Activated CD8-positive, alpha-beta T cell treated with anti-CD3 and anti-CD28 coated beads for 36 hours (primary cell): ENCODE data around the gene AUTS2. TPM values are rescaled to one million over a fixed set of nuclear protein-coding genes. Genes with fewer than 3 reads are reported as not detected.

ENCODE experiments used
- ATAC-seq: fragments of 200-7000 bp; cut with Tn5 transposase; one replicate; pipeline ENCODE4 v1.10.0; 2021; ENCODE audit warnings: mild to moderate bottlenecking, moderate library complexity
- CTCF ChIA-PET: fragments of 350-600 bp; sonication (Branson Sonifier 250); formaldehyde crosslinking; loops from one replicate; lab custom pipeline; 2021; ENCODE audit warnings: antibody characterized with exemption; lab: Charles Lee
- POLR2A ChIA-PET: fragments of 350-600 bp; sonication (Branson Sonifier 250); formaldehyde crosslinking; loops from one replicate; lab custom pipeline; 2021; ENCODE audit warnings: antibody characterized with exemption; lab: Charles Lee
- DNase-seq: peaks from one replicate; pipeline ENCODE4 v3.0.0-alpha.2; 2020
- H3K27ac Mint-ChIP-seq: one replicate; pipeline ENCODE4 v1.8.0; 2021; ENCODE audit warnings: mild to moderate bottlenecking, mixed read lengths
- H3K27me3 Mint-ChIP-seq: one replicate; pipeline ENCODE4 v1.8.0; 2021; ENCODE audit warnings: mixed read lengths
- H3K36me3 Mint-ChIP-seq: one replicate; pipeline ENCODE4 v1.8.0; 2021; ENCODE audit warnings: low read depth, mixed read lengths
- H3K4me1 Mint-ChIP-seq: one replicate; pipeline ENCODE4 v1.8.0; 2021; ENCODE audit warnings: low read depth, mixed read lengths
- H3K4me3 Mint-ChIP-seq: one replicate; pipeline ENCODE4 v1.8.0; 2021; ENCODE audit warnings: mild to moderate bottlenecking, moderate library complexity, mixed read lengths
- H3K9me3 Mint-ChIP-seq: one replicate; pipeline ENCODE4 v1.8.0; 2021; ENCODE audit warnings: mixed read lengths
- intact Hi-C: fragments of 100-400 bp; cut with micrococcal nuclease; formaldehyde crosslinking; loops from one replicate; pipeline ENCODE4 v1.10.0; 2022
- total RNA-seq, 2 experiments: library from RNA; stranded (reverse); gene quantifications; one replicate each; pipeline ENCODE4 v1.2.3, GENCODE V29; 2021
- TF ChIP-seq, protein P1 (sequence below): fragments of 200-600 bp; IDR thresholded peaks from one replicate; pipeline ENCODE4 v1.8.0; 2022; ENCODE audit warnings: antibody characterized with exemption, mild to moderate bottlenecking

AUTS2 gene
- total RNA-seq, 2 experiments from 2014 or later = 3.1 to 3.3 TPM

GRCh38 chr7:70233776-70234175 lies 635.5 kb downstream of the AUTS2 start:
- H3K4me1 Mint-ChIP-seq = no peaks in the 10 kb centered on the region
- TF ChIP-seq, protein P1, sequence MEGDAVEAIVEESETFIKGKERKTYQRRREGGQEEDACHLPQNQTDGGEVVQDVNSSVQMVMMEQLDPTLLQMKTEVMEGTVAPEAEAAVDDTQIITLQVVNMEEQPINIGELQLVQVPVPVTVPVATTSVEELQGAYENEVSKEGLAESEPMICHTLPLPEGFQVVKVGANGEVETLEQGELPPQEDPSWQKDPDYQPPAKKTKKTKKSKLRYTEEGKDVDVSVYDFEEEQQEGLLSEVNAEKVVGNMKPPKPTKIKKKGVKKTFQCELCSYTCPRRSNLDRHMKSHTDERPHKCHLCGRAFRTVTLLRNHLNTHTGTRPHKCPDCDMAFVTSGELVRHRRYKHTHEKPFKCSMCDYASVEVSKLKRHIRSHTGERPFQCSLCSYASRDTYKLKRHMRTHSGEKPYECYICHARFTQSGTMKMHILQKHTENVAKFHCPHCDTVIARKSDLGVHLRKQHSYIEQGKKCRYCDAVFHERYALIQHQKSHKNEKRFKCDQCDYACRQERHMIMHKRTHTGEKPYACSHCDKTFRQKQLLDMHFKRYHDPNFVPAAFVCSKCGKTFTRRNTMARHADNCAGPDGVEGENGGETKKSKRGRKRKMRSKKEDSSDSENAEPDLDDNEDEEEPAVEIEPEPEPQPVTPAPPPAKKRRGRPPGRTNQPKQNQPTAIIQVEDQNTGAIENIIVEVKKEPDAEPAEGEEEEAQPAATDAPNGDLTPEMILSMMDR = no peak
- no peak overlapping the region for H3K27ac Mint-ChIP-seq
- intact Hi-C loops = no loop called here
- POLR2A ChIA-PET = no interaction called here
- ATAC-seq (no peak), DNase-seq (no peak)
- peaks cover 7% of the 10 kb centered on the region for H3K36me3 Mint-ChIP-seq
- H3K9me3 Mint-ChIP-seq = peaks cover 16% of the 10 kb centered on the region
- CTCF ChIA-PET = no interaction called here
- H3K27me3 Mint-ChIP-seq = no peaks in the 10 kb centered on the region
- no peak overlapping the region for H3K4me3 Mint-ChIP-seq

- ChIA-PET CTCF (no interaction called here), POLR2A (no interaction called here)
- TF ChIP-seq, protein P1 = no peak
- H3K4me1 Mint-ChIP-seq = no peaks in the 10 kb centered on the region
- H3K27ac Mint-ChIP-seq = no peak overlapping the region
- intact Hi-C loops = no loop called here
- H3K9me3 Mint-ChIP-seq = no peaks in the 10 kb centered on the region
- H3K4me3 Mint-ChIP-seq = no peak overlapping the region
- ATAC-seq = no peak
- no peaks in the 10 kb centered on the region for H3K36me3 Mint-ChIP-seq
- no peak for DNase-seq
- no peaks in the 10 kb centered on the region for H3K27me3 Mint-ChIP-seq
Measured at GRCh38 chr7:70237256-70237655, 639.0 kb downstream of the AUTS2 start.

DNA sequence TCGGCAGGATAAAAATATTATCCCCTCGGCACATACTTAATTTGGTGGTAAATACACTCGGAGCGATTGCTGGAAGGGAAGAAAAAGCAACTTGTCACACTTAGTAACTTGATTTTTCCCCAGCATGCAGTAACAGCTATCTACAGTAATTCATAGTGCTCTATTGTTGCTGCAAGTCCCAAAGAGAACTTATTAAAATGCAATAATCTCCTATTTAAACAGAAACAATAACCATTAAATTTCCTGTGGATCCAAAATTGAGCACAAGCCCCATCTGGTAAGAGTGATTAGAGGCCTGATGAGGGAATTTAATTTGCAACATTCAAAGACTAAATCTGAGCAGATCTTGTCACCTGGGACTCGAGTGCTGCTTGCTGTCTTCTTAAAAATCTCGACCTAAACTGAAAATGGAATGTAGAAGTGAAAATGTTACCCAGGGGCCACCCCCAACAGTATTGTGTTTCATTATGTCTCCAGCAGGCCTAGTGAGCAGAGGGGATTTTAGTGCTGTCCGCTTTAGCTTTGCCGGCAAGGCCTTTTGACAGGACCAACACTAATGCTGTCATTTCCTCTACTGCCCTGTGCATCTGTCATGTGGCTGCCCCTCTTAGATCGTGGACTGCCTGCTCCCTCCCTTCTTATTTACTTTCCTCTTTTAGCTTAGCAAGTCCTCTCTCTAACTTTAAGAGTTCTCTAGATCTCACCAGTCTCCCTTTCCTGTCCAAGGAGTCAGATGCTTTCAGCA lies 639.7 kb downstream of the AUTS2 start:
- no peak for ATAC-seq
- Mint-ChIP-seq H3K36me3 (no peaks in the 10 kb centered on the region), H3K27ac (no peak overlapping the region), H3K27me3 (no peaks in the 10 kb centered on the region), H3K4me1 (no peaks in the 10 kb centered on the region), H3K4me3 (no peak overlapping the region), H3K9me3 (no peaks in the 10 kb centered on the region)
- intact Hi-C loops = no loop called here
- ChIA-PET CTCF (no interaction called here), POLR2A (no interaction called here)
- TF ChIP-seq, protein P1 = no peak
- DNase-seq = no peak

GRCh38 chr7:70239918-70240317 lies 641.6 kb downstream of the AUTS2 start:
- CTCF ChIA-PET = no interaction called here
- Mint-ChIP-seq H3K4me3 (no peak overlapping the region), H3K9me3 (no peaks in the 10 kb centered on the region), H3K27me3 (no peaks in the 10 kb centered on the region), H3K4me1 (no peaks in the 10 kb centered on the region), H3K27ac (no peak overlapping the region), H3K36me3 (no peaks in the 10 kb centered on the region)
- POLR2A ChIA-PET = no interaction called here
- intact Hi-C loops = no loop called here
- DNase-seq (no peak), ATAC-seq (no peak)
- TF ChIP-seq, protein P1 = no peak

DNA sequence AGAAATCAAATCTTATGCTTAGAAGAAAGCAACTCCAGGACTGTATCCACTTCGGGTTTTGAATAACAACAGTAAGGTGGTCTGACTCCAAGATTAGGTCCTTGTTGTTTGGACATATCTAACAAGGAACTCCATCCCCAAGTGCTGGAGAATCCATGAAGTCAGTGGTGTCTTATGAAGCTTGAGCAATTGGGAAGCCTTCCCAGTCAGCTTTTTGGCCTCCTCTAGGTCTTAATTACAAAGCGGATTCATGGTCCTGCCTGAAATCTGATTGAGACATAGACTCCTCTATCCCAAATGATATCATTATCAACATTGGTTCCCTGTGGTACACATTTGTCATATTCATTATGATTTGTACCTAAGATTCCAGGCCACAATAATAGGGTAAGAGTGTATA lies 642.6 kb downstream of the AUTS2 start:
- ATAC-seq (no peak), DNase-seq (no peak)
- H3K36me3 Mint-ChIP-seq = no peaks in the 10 kb centered on the region
- no peaks in the 10 kb centered on the region for H3K27me3 Mint-ChIP-seq
- intact Hi-C loops = no loop called here
- H3K9me3 Mint-ChIP-seq = no peaks in the 10 kb centered on the region
- H3K27ac Mint-ChIP-seq = no peak overlapping the region
- H3K4me1 Mint-ChIP-seq = no peaks in the 10 kb centered on the region
- CTCF ChIA-PET = no interaction called here
- TF ChIP-seq, protein P1 = no peak
- H3K4me3 Mint-ChIP-seq = no peak overlapping the region
- POLR2A ChIA-PET = no interaction called here
